NCI-H146 (cell line): ENCODE results near the gene ACACA.

Source experiments
- DNase-seq: peaks from one replicate; lab custom pipeline; 2025; lab: John Stamatoyannopoulos, UW

The ACACA gene

DNA sequence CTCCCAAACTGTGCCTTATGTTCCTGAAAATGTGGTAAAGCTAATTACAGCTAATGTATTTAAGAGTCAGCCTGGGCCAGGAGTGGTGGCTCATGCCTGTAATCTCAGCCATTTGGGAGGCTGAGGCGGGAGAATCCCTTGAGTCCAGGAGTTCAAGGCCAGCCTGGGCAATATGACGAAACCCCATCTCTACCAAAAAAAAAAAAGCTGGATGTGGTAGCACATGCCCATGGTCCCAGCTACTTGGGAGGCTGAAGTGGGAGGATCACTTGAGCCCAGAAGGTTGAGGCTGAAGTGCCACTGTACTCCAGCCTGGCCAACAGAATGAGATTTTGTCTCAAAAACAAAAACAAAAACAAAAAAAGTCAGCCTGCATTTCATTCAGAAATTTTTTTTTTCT, 64.0 kb downstream of the ACACA start:
- DNase-seq: no peak

DNA sequence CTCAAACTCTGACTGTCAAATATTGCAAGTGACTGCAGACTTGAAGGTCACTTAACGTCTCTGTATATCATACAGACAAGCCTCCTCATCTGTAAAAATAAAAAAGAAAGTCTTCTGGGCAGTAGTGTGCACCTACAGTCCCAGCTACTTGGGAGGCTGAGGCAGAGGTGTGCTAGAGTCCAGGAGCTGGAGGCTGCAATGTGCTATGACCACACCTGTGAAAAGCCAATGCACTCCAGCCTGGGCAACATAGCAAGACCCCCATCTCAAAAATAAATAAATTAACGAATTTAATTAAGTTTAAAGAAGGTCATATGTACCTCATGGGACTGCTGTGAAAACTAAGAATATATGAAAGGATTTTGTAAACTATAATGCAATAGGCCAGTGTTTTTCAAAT, 65.8 kb downstream of the ACACA start:
- no peak for DNase-seq

DNA sequence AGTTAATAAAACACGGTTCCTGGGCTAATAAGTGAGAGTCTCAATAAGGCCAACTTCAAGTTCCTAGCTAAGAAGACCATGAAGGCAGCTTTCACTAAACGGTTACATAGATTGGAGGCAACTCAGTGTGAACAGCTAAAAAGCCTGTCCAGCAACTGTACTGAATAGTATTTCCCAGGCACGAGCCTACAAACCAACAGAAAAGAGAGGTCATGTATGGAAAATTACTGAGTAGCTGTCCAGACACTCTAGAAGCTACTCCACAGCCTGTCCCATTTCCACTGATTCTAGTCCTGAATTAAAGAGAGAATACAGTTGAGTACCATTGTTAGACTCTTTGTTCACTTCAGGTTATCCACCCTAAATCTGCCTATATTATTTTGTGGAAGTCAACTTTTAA, 67.3 kb downstream of the ACACA start:
- DNase-seq: no peak

DNA sequence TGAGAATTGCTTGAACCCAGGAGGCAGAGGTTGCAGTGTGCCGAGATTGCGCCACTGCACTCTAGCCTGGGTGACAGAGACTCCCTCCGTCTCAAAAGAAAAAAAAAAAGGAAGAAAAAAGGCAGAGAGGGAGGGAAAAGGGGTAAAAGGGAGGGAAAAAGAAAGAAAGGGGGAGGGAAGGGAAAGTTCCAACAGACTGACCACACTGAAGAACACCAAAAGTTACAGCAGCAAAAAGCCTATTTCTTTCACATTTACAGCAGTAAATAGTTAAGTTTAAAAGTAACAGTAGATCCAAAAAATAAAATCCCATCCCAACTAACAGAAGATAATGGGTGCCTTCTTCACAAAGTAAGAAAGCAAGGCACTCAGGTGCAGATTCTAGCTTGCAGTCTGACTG, 67.8 kb downstream of the ACACA start:
- DNase-seq: no peak

DNA sequence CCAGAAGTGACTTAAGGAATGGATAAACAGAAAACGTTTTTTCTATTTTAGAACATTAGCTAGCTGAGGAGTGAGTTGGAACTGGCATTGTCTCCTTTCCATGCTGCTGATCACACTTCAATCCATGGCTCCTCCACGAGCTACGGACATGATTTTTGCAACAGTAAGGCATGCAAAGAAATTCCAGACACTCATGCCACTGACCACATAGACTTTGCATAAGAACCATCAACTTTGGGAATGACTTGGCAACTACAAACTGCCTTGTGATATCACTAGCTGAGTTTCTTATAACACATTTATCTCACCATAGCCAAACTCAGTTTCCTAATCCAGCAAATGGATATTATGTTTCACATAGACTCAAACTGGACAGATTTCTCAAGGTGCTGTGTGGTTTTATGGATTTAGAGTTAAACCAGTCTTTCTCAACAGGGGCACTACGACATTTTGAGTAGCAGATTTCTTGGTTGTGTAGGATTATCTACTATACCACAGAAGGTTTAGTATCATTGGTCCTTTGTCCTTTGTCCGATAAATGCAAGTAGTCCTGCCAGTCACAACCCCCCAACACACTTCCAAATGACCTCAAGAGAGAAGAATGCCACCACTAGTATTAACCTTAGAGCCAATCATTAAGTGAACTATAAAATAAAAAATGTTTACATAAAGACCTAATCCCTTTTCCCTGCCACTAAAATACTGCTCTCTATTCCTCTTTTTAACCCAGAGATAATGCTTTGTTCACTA, 79.1 kb downstream of the ACACA start:
- DNase-seq: no peak

DNA sequence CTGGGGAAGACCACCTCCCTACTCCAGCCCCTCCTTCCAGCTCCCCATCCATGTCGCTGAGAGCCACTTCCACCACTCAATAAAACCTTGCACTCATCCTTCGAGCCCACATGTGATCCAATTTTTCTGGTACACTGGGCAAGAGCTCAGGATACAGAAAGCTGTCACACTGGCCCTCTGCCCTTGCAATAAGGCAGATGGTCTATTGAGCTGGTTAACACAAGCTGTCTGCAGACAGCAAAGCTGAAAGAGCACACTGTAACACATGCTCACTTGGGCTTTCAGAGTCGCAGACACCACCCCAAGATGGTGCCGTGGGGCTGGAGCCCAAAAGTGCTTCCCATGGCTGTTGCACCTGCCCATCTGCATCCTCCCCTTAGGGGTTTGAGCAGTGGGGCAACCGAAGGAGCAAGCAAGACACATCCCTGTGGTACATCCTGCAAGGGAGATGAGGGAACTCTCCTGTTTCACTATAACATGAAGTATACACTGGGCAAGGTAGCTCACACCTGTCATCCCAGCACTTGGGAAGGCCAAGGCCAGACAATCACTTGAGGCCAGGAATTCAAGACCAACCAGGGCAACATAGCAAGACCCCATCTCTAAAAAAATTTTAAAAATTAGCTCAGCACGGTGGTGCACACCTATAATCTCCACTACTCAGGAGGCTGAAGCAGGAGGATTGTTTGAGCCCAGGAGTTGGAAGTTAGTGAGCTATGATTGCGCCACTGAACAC, 83.6 kb downstream of the ACACA start:
- DNase-seq: no peak

DNA sequence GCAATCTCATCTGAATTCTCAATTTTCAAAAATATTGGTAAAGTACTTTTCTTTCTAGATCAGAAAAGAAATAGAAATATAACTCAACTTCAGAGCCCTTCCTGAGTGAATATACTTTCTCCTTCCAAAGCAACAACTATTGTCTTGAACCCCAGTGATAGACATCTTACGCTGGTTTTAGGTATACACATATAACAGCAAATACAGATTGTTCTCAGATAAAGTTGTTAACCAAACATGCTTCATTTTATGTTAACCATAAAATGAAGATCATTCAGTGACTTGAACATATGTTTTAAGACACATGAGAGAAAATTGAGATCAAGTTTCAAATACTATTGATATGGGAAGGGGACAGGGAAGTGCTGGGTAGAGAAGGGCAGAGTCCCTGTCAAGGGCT, 84.5 kb downstream of the ACACA start:
- DNase-seq: no peak

DNA sequence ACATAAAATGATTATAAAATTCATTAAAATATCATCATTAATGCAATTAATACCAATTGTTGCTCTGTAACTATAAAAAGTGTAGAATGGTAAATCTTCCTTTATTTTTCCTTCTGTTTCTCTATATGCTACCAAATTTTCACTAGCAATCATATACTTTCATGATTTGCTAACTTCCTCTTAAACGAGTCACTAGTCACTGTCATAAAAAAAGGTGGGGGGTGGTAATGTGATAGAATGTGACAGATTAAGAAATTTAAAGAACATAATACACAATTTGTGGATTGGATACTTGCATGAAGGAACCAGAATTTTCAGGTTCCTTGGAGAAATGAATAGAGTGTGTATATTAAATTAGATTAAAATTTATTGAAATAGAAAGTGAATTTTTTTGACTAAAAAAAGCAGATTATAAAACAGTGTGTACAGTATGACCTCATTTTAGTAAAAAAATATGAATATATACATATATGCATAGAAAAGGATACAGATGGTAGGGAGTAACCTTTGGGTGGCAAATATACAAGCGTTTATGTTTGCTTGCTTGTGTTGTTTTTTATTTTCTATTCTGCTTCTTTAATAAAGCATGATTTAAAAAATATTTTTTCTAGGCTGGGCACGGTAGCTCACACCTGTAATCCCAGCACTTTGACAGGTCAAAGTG, 87.6 kb downstream of the ACACA start:
- DNase-seq: no peak

DNA sequence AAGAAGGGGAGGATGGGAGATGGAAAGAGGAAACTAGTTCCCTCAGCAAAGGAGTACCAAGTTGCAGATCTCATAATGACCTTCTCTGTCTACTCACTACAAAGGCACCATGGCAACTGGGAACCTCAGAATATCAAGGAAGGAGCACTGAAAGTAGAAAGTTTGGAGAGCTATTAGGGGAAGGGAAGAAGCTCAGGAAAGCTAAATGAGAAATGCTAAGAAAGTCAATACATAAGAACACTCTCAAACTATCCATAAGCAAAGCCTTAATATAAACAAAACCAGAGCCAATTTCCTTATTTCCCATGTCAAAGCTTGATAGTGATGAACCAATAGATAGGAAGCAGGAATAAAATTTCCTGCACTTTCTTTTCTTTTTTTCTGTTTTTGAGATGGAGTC, 88.8 kb downstream of the ACACA start:
- DNase-seq: no peak

DNA sequence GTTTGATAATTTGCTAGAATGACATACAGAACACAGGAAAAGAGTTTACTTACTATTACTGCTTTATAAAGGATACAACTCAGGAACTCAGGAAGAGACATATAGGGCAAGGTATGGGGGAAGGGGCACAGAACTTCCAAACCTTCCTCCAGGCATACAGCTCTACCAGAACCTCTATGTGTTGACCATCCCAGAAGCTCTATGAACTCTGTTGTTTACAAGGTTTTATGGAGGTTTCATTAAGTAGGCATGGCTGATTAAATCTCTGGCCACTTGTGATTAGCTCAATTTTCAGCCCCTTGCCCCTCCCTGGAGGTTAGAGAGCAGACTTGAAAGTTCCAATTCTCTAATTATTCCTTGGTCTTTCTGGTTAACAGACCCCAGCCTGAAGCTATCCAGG, 91.0 kb downstream of the ACACA start:
- DNase-seq: no peak

DNA sequence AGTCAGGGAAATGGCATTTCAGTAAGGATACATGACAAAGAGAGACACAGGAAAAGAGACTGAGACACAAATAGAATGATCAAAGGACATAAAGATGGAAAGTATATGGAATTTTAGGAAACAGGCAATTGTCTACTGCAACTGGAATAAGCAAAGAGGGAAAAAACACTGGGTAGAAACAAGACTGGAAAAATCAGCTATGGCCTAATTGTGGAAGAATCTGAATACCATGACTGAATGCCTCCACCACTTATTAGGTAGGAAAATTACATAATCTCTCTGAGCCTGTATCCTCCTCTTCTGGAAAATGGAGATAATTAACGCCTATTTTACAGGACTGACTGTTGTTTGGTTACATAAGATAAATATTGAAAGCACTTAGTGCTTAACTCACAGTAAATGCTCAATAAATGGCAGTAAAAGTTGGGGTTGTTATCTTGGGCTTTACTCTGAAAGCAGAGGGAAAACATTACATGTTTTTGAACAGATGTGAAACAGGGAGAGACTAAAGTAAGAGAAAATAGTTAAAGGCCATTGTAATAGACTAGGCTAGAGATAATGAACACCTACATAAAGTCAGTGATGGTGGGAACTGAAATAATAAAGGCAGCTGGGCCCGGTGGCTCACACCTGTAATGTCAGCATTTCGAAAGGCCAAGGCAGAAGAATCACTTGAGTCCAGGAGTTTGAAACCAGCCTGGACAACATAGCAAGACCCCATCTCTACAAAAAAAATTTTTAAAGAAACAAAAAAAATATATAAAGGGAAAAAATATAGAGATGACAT, 94.3 kb downstream of the ACACA start:
- peak; percentile 28 for DNase-seq

DNA sequence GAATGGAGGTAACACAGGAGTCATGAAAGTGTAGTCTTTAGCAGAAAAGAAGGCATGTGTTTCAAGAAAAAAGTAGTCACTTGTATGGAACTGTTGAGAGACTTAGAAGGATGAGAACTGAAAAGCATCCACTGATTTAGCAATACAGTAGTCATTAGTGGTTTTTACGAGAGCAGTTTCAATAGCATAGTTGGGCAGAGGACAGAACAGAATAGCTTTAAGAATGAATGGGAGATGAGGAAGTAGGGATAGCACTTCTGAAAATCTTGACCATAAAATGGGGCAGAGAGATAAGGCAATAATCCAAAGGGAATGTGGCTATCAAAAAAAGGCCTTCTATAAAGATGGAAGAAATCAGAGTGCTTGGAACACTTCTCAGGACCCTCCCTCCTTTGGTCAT, 95.7 kb downstream of the ACACA start:
- DNase-seq: no peak

DNA sequence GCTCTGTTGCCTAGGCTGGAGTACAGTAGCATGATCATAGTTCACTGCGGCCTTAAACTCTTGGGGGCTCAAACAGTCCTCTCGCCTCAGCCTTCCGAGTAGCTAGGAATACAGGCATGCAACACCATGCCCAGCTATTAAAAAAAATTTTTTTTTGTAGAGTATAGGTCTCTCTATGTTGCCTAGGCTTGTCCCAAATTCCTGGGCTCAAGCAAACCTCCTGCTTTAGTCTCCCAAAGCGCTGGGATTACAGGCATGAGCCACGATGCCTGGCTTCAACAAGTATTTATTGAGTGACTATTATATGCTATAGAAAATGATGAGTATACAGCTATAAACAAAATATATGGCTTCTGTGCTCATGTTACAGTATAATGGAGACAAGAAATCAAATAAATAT, 97.6 kb downstream of the ACACA start:
- no peak for DNase-seq

DNA sequence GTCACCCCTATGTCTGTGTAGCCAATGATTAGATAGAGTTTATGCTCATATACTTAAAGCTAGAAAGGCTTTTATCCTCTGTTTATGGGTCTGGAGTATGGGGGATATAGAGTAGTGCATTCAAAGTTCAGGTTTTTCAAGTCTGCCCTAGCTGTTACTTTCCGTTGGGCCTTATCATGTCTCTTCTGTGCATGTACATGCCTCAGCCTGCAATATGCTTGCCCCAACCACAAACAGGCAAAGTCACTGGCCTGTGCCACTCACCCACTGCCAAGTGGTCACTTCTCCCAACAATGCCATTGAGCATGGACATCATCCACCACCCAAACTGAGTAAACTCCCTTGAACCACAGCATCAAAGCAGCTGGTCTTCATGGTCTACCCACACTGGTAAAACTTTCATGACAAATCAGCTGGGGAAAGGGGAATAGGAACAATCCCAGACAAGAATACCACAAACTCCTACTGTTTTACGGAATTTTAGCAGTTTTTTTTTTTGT, 101.2 kb downstream of the ACACA start:
- DNase-seq: no peak

DNA sequence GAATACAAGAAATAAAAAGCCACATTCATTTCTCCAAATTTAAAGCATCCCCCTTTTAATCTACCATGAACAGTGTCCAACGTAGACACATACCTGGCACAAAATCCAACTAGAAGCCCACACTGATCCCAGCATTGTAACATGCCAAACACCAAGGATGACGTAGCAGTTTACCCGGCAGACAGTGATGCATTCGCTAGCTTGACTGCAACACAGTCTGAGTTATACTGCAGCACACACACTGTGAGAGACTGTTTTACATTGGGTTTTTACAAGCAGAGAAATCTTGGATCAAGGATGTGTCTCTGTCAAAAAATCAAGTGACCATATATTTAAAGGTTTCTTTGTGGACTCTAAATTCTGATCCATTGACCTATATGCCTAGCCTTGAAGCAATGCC, 105.3 kb downstream of the ACACA start:
- DNase-seq: no peak

DNA sequence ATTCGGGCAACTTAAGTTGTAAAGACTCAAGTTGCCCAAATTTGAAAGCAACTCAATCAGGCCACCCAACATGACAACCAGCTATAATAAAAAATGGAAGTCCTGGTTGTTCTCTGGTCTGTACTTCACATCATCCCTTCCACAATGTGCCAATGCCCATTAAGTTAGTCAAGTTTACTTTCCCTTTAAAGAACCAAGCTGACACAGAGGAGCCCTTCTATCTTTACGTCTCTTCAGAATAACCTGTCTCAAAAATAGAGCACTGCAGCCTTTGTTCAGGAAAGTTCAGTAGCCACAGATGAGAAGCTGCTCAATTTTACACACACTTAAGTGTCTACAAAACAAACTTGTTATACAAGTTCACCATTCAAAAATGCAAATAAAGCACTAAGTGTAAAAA, 106.0 kb downstream of the ACACA start:
- DNase-seq: no peak

DNA sequence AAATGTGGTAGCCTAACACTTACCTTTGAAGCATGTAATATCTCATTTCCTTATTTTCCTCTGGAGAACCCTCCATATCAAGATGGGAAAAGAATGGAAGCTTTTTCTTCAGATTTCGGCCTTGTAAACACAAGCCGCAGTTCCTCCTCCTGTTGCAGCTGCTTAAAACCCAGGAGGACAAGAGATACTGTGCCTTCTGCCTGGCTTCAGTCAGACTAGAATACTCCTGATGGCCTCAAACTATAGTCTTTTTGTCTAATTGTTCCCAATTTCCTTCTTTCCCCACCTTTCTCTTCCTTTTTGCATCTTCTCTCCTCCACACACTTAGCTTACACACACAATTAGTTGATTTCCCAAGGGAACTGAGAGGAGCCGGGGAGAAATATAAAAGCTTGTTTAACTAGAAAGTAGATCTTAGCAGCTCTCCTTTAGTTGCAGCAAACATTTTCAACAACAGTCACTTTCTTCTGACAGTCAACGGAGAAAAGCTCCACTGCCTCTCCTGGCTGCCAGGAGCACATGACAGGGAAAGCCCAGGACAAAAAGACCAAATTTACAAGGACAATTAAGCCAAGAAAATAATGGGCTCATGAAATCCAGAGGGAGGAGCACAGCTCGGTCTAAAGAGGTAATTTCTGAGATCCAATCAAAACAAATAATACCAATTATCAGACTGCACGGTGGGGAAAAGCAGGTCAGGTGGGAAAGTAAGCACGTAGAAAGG, 107.2 kb downstream of the ACACA start:
- peak; percentile 71 for DNase-seq

DNA sequence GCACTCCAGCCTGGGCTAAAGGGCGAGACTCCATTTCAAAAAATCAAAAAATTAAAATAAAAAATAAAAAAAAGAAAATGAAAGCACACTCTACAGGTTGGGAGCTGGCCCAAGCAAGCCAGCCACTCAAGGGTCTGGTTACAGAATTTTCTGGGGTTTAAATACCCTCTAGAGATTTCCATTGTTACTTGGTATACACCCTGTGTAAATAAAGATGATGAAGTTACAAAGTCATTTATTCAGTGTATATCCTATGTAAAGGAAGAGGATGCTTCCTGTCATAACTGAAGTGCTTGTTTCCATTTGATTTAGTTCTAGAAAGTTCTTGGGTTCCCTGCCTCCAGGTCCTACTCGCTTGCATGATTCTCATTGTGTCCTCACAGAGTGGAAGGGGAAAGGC, 110.7 kb downstream of the ACACA start:
- no peak for DNase-seq

DNA sequence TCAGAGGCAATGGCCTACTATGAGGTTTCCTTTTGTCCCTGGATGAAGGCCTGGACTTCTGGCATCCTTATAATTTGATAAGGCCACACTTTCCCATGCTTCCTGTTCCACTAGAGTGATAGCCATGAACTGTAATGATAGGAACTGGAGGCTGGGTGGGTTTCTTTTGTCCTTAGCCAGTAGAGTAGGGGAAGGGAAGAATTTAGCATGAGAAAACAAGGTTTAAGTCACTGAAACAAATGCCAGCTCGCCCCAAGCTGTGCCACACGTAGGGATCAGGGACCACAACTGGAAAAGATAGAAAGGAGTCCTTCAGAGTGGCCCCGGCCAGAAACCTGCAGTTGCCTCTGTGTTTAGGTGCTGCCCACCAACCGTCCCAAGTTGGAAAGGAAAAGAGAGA, 111.7 kb downstream of the ACACA start:
- no peak for DNase-seq

DNA sequence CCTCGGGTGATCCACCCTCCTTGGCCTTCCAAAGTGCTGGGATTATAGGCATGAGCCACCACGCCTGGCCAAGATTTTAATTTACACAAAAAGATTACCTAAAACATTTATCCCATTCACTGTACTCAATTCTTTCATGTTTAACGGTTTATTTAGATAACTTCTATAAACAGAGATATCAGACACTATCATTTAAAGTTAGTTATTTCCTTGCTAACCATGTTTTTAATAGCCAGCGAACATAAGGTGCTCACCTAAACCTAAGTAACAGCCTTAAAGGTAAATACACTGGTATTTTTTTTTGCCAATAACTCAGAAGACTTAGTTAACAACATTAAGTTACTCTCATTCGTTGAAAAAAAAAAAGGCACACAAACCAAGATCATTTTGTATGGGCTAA, 112.9 kb downstream of the ACACA start:
- DNase-seq: no peak

DNA sequence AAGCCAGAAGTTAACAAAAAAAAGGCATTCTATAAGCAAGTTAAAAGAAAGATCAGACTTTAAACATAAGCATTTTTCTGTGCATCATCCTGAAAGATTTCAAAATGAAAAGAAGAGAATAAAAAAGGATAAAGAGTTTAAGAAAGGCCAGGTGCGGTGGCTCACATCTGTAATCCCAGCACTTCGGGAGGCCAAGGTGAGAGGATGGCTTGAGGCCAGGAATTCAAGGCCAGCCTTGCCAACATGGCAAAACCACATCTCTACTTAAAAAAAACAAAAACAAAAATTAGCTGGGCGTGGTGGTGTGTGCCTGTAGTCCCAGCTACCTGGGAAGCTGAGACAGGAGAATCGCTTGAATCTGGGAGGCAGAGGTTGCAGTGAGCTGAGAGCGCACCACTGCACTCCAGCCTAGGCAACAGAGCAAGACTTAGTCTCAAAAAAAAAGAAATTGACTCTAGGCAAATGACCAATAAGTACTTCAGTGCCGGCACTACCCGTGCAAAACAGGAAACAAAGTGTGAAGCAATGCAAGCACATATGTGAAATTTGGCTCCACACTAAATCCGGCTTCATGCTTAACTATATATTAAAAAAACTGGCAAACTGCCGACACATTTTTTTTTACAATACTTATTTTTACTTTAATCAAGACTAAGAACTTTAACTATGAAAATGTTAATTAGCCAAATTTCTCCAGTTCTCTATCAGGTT, 114.1 kb downstream of the ACACA start:
- no peak for DNase-seq
